ENCODE results near the gene FCHSD2. TPM values are rescaled to one million over a fixed set of nuclear protein-coding genes. Genes with fewer than 3 reads are reported as not detected.
A peak's percentile ranks its signal among the peaks of the same experiment; 100 is the strongest.
"Not testable (repeated sequence)": the region's sequence is repeated elsewhere in the genome, so short reads cannot be mapped to it uniquely, and the experiment has no call there.

The FCHSD2 gene
- total and polyA plus RNA-seq, 10 donors, result 30.2 to 129 (median 69.7) TPM

- no peak for DNase-seq
- 84 to 95% (median 92%) methylated on average over 2 of the region's 2 CpGs for WGBS, 5 donors
- H3K9me3 ChIP-seq, result no peaks in the 10 kb centered on the region
- intact Hi-C loops (cut with DNase I; ENCODE audit: low total_unique reads), result no loop called here
- TF ChIP-seq CTCF (IDR thresholded peaks at IDR 0.05 in 8 of 11, conservative IDR thresholded peaks at IDR 0.05 in 3 of 11) (no peak), POLR2AphosphoS5 (IDR thresholded peaks at IDR 0.05) (no peak), POLR2A (IDR thresholded peaks at IDR 0.05) (no peak)
- no peak overlapping the region for H3K27ac ChIP-seq
- H3K36me3 ChIP-seq, result peaks cover 0 to 97% (median 47%) of the 10 kb centered on the region in 6 donors
- H3K27me3 ChIP-seq (replicated peaks in 1 of 7), result no peaks in the 10 kb centered on the region
- H3K4me1 ChIP-seq, result peaks cover 0 to 76% (median 36%) of the 10 kb centered on the region in 6 donors
- H3K4me3 ChIP-seq, result no peak overlapping the region
These were observed 158.6 kb downstream of the FCHSD2 start for GRCh38 chr11:72983560-72983959.

GRCh38 chr11:72981971-72982685, 160.0 kb downstream of the FCHSD2 start:
- H3K36me3 ChIP-seq, result peaks cover 0 to 97% (median 46%) of the 10 kb centered on the region in 6 donors
- no peaks in the 10 kb centered on the region for H3K27me3 ChIP-seq (replicated peaks in 1 of 7)
- WGBS, 5 donors, result 42 to 62% (median 50%) methylated on average over 3 of the region's 3 CpGs
- H3K4me1 ChIP-seq, result peaks cover 0 to 74% (median 35%) of the 10 kb centered on the region in 6 donors
- no peak for TF ChIP-seq CTCF (IDR thresholded peaks at IDR 0.05 in 8 of 11, conservative IDR thresholded peaks at IDR 0.05 in 3 of 11)
- no peak for TF ChIP-seq POLR2AphosphoS5 (IDR thresholded peaks at IDR 0.05)
- no peak for TF ChIP-seq POLR2A (IDR thresholded peaks at IDR 0.05)
- intact Hi-C loops (cut with DNase I; ENCODE audit: low total_unique reads), result no loop called here
- peak overlapping the region in 7 of 8 donors; percentile 31 to 88 (median 47) for H3K27ac ChIP-seq
- DNase-seq, result no peak
- H3K4me3 ChIP-seq, result no peak overlapping the region
- H3K9me3 ChIP-seq, result peaks cover 0 to 11% (median 3%) of the 10 kb centered on the region in 8 donors

- Histone ChIP-seq H3K9me3 (peaks cover 0 to 16% (median 3%) of the 10 kb centered on the region in 8 donors), H3K4me3 (no peak overlapping the region), H3K36me3 (peaks cover 0 to 95% (median 42%) of the 10 kb centered on the region in 6 donors), H3K27me3 (replicated peaks in 1 of 7) (no peaks in the 10 kb centered on the region), H3K4me1 (peaks cover 0 to 74% (median 35%) of the 10 kb centered on the region in 6 donors), H3K27ac (peak overlapping the region in 6 of 8 donors; percentile 27 to 88 (median 45))
- intact Hi-C loops (cut with DNase I; ENCODE audit: low total_unique reads), result no loop called here
- no peak for DNase-seq
- TF ChIP-seq POLR2AphosphoS5 (IDR thresholded peaks at IDR 0.05), result no peak
- TF ChIP-seq POLR2A (IDR thresholded peaks at IDR 0.05), result no peak
- no peak for TF ChIP-seq CTCF (IDR thresholded peaks at IDR 0.05 in 8 of 11, conservative IDR thresholded peaks at IDR 0.05 in 3 of 11)
- WGBS, 5 donors, result 17 to 41% (median 34%) methylated on average over 1 of the region's 1 CpG
These were observed 161.0 kb downstream of the FCHSD2 start for GRCh38 chr11:72981080-72981479.

GRCh38 chr11:72977782-72978181, 164.3 kb downstream of the FCHSD2 start:
- H3K4me1 ChIP-seq, result peaks cover 5 to 98% (median 45%) of the 10 kb centered on the region in 6 donors
- 94 to 99% (median 98%) methylated on average over 2 of the region's 2 CpGs for WGBS, 5 donors

GRCh38 chr11:72976522-72976892, 165.6 kb downstream of the FCHSD2 start:
- Histone ChIP-seq H3K27ac (peak overlapping the region in 7 of 8 donors; percentile 74 to 88 (median 76)), H3K9me3 (peaks cover 0 to 16% (median 3%) of the 10 kb centered on the region in 8 donors), H3K36me3 (peaks cover 3 to 85% (median 20%) of the 10 kb centered on the region in 6 donors), H3K4me1 (peaks cover 8 to 98% (median 44%) of the 10 kb centered on the region in 6 donors), H3K4me3 (peak overlapping the region in 1 of 8 donors; percentile 37)
- H3K27me3 ChIP-seq (replicated peaks in 1 of 7); DNase-seq; intact Hi-C loops (cut with DNase I; ENCODE audit: low total_unique reads): not testable (repeated sequence)
- 92 to 100% (median 99%) methylated on average over 1 of the region's 1 CpG for WGBS, 5 donors

More at GRCh38 chr11:72977782-72978181, 164.3 kb downstream of the FCHSD2 start:
- H3K4me3 ChIP-seq; intact Hi-C loops (cut with DNase I; ENCODE audit: low total_unique reads); DNase-seq; H3K27me3 ChIP-seq (replicated peaks in 1 of 7): not testable (repeated sequence)
- Histone ChIP-seq H3K36me3 (peaks cover 2 to 92% (median 28%) of the 10 kb centered on the region in 6 donors), H3K9me3 (peaks cover 0 to 16% (median 3%) of the 10 kb centered on the region in 8 donors), H3K27ac (peak overlapping the region in 4 of 8 donors; percentile 76 to 88 (median 86))
